Activated CD4-positive, alpha-beta T cell treated with anti-CD3 and anti-CD28 coated beads, Interleukin-2, amount 10 ng/mL, durations not matched to agents 24 days and 14 days (primary cell): ENCODE measurements around the gene FZR1. TPM values are rescaled to one million over a fixed set of nuclear protein-coding genes. Genes with fewer than 3 reads are reported as not detected.
"Not testable (repeated sequence)": the region's sequence is repeated elsewhere in the genome, so short reads cannot be mapped to it uniquely, and the experiment has no call there.

Experiments used
- DNase-seq: peaks from one replicate; pipeline ENCODE4 v3.0.0; 2022
- H3K27ac Mint-ChIP-seq: one replicate; pipeline ENCODE4 v1.8.0; 2022; ENCODE audit warnings: mild to moderate bottlenecking, mixed read lengths
- H3K27me3 Mint-ChIP-seq: one replicate; pipeline ENCODE4 v1.8.0; 2022; ENCODE audit warnings: mixed read lengths
- H3K36me3 Mint-ChIP-seq: one replicate; pipeline ENCODE4 v1.8.0; 2022; ENCODE audit warnings: low read depth, mild to moderate bottlenecking, mixed read lengths
- H3K4me1 Mint-ChIP-seq: one replicate; pipeline ENCODE4 v1.8.0; 2021; ENCODE audit warnings: mixed read lengths
- H3K4me3 Mint-ChIP-seq: one replicate; pipeline ENCODE4 v1.8.0; 2022; ENCODE audit warnings: mild to moderate bottlenecking, moderate library complexity, mixed read lengths
- H3K9me3 Mint-ChIP-seq: one replicate; pipeline ENCODE4 v1.8.0; 2021; ENCODE audit warnings: mixed read lengths
- intact Hi-C: fragments of 100-400 bp; cut with micrococcal nuclease; formaldehyde crosslinking; loops from one replicate; pipeline ENCODE4 v1.15.1; 2023
- total RNA-seq: library from RNA; stranded (reverse); gene quantifications from 2 replicates; pipeline ENCODE4 v1.2.3, GENCODE V29; 2022

The FZR1 gene
- total RNA-seq, 1 donor from 2014 or later: 37.3 TPM

DNA sequence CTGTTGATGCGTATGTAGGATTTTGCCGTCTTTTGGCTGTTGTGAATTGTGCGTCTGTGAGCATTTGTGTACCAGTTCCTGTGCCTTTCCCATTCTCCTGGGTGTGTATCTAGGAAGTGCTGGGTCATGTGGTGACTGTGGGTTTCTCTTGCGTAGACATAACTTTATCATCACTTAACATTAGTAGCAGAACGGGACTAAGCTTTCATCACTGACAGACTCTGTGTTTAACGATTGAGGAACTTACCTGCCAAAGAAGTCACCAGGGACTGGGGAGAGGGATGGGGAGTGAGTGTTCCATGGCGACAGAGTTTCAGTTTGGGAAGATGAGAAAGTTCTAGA is 15.0 kb downstream of the FZR1 start:
- intact Hi-C loops: no loop called here
- Mint-ChIP-seq H3K4me1 (peaks cover 2% of the 10 kb centered on the region), H3K27me3 (no peaks in the 10 kb centered on the region), H3K27ac (no peak overlapping the region), H3K4me3 (no peak overlapping the region), H3K36me3 (peaks cover 17% of the 10 kb centered on the region), H3K9me3 (no peaks in the 10 kb centered on the region)
- no peak for DNase-seq

DNA sequence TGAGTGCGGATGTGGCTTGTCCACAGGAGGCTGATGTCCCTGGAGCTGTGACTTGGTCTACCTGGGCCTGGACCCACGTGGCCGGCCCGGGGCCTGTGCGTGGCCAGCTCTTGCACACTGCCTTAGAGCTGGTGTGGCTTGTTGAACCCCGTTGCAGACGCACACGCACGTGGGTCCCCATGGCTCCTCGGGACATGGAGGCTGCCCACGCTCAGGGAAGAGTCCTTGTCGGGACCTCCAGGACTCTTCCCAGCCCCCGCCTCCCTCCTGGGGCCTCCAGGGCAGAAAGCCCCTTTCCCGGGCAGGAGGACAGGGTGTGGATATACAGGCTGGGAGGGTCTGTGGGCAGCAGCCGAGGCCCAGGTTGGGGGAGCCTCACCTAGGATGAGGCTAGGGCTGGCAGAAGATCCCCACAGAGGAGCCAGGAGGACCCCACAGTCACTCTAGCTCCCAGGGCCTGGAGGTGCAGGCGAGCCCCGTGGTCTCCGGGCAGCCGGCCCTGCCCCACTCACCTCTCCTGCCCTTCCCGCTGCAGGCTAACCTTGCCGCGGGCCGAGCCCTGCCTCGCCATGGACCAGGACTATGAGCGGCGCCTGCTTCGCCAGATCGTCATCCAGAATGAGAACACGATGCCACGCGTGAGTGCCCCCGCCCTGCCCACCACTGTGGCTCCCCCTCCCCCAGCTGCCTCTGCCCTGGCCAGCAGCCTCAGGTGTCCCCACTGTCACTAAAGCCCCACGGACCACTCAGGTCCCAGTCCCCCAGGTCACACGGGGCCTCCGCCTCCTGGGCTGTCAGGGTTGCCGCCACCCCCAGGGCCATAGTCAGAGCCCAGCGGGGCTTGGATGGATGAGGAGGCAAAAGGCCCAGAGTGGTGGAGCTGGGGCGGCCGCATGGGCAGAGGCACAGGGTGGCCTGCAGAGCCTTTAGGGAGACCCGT is 16.6 kb downstream of the FZR1 start:
- Mint-ChIP-seq H3K27me3 (no peaks in the 10 kb centered on the region), H3K36me3 (peaks cover 22% of the 10 kb centered on the region), H3K27ac (no peak overlapping the region), H3K4me3 (no peak overlapping the region), H3K4me1 (no peaks in the 10 kb centered on the region), H3K9me3 (no peaks in the 10 kb centered on the region)
- no peak for DNase-seq
- intact Hi-C loops: no loop called here

GRCh38 chr19:3523361-3524077 is 17.4 kb downstream of the FZR1 start:
- DNase-seq: no peak

DNA sequence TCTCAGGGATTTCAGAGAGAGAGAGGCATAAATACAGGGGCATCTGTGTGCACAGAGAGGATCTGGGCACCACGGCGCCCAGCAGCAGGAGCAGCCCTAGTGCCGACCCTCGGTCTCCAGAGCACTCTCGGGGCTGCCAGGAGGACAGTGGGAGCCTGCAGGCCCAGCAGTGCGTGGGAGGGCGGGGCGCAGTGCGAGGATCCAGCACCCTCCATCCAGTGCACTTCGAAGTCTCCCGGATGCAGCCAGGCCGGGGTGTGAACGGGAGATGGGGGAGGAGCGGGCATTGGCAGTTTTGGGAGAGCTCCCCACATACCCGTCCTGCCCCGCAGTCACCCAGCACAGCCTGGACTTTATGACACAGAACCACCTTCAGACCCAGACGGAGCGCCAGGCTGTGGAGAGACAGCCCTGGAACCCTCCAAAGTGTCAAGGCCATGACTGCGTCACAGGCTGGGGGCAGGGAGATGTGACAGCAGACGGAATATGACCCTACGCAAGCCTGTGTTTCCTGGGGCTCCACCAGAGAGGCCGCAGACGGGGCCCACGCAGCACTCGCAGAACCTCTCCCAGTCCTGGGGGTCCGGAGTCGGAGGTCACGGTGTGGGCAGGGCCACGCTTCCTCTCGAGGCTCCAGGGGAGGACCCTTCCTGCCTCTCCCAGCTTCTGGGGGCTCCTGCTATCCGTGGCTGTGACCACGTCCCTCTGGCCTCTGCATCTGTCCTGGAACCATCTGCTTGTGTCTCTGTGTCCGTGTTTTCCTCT is 18.1 kb downstream of the FZR1 start:
- H3K9me3 Mint-ChIP-seq: no peaks in the 10 kb centered on the region
- H3K4me1 Mint-ChIP-seq: no peaks in the 10 kb centered on the region
- H3K4me3 Mint-ChIP-seq: no peak overlapping the region
- H3K27me3 Mint-ChIP-seq: no peaks in the 10 kb centered on the region
- DNase-seq: no peak
- intact Hi-C loops: no loop called here
- H3K36me3 Mint-ChIP-seq: peaks cover 22% of the 10 kb centered on the region
- H3K27ac Mint-ChIP-seq: no peak overlapping the region

More at GRCh38 chr19:3523361-3524077, 17.4 kb downstream of the FZR1 start:
- no peaks in the 10 kb centered on the region for H3K27me3 Mint-ChIP-seq
- no peak overlapping the region for H3K27ac Mint-ChIP-seq
- H3K4me1 Mint-ChIP-seq: no peaks in the 10 kb centered on the region
- no peak overlapping the region for H3K4me3 Mint-ChIP-seq
- intact Hi-C loops: no loop called here
- peaks cover 22% of the 10 kb centered on the region for H3K36me3 Mint-ChIP-seq
- H3K9me3 Mint-ChIP-seq: no peaks in the 10 kb centered on the region

- Mint-ChIP-seq H3K36me3 (peaks cover 22% of the 10 kb centered on the region), H3K4me3 (no peak overlapping the region), H3K27ac (no peak overlapping the region), H3K27me3 (no peaks in the 10 kb centered on the region), H3K9me3 (no peaks in the 10 kb centered on the region), H3K4me1 (no peaks in the 10 kb centered on the region)
- intact Hi-C loops: no loop called here
- DNase-seq: no peak
Observed at GRCh38 chr19:3524904-3525451, 18.9 kb downstream of the FZR1 start.

DNA sequence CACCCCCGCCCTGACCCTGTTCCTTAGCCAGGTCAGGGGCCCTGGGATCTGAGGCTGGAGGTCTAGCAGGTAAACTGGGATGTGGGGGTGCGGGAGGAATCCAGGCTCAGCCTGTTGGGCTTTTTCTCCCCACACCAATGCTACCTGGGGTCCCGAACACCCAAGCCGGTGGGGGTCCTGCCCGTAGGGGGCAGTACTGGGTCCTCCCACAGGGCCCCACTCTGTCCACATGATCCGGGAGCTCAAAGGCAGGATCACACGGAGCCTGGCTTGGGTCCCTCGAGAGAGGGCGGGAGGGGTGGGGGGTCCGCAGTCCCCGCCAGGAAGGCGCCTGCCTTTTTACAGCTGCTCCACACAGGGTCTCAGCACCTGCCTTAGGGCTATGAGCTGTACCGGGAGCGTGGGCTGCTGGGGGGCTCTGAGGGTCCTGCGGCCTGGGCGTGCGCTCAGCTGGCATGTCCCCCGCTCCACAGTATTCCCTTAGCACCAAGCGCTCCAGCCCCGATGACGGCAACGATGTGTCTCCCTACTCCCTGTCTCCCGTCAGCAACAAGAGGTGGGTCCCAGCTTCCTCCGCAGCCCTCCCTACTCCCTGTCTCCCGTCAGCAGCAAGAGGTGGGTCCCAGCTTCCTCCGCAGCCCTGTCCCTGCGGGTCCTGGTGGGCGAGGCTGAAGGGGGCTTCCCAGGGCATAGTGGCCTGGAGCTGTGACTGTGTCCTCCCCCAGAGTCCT is 20.6 kb downstream of the FZR1 start:
- Mint-ChIP-seq H3K4me1 (no peaks in the 10 kb centered on the region), H3K9me3 (no peaks in the 10 kb centered on the region), H3K36me3 (peaks cover 23% of the 10 kb centered on the region), H3K27ac (no peak overlapping the region), H3K4me3 (no peak overlapping the region), H3K27me3 (no peaks in the 10 kb centered on the region)
- no peak for DNase-seq
- intact Hi-C loops: no loop called here

DNA sequence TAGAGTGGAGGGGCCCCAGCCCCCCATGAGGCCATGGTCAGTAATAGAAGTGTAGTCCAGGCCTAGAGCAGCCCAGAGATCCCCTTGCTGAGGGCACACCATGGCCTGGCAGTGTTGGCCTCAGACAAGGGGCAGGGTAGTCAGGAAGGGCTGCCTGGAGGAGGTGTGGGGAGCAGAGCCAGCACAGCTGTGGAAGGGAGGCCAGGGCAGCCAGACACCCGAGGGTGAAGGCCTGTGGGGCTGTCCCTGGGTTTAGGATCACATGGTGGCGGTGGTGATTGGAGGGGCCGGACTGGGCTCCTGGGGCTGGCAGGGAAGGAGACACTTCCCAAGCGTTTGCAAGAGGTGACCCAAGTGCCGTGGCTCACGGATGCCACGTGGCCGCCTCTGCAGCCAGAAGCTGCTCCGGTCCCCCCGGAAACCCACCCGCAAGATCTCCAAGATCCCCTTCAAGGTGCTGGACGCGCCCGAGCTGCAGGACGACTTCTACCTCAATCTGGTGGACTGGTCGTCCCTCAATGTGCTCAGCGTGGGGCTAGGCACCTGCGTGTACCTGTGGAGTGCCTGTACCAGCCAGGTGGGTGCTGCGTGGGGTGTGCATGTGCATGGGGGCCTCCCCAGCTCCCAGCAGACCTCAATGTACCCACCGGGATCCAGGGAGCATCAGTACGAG is 21.3 kb downstream of the FZR1 start:
- H3K4me3 Mint-ChIP-seq: no peak overlapping the region
- no peak overlapping the region for H3K27ac Mint-ChIP-seq
- intact Hi-C loops: no loop called here
- H3K9me3 Mint-ChIP-seq: no peaks in the 10 kb centered on the region
- H3K36me3 Mint-ChIP-seq: peaks cover 22% of the 10 kb centered on the region
- no peaks in the 10 kb centered on the region for H3K4me1 Mint-ChIP-seq
- no peaks in the 10 kb centered on the region for H3K27me3 Mint-ChIP-seq
- DNase-seq: no peak

GRCh38 chr19:3528080-3528479 is 22.0 kb downstream of the FZR1 start:
- H3K9me3 Mint-ChIP-seq: no peaks in the 10 kb centered on the region
- H3K4me3 Mint-ChIP-seq: no peak overlapping the region
- intact Hi-C loops: no loop called here
- no peaks in the 10 kb centered on the region for H3K27me3 Mint-ChIP-seq
- no peaks in the 10 kb centered on the region for H3K4me1 Mint-ChIP-seq
- H3K36me3 Mint-ChIP-seq: peaks cover 24% of the 10 kb centered on the region
- no peak overlapping the region for H3K27ac Mint-ChIP-seq
- no peak for DNase-seq

DNA sequence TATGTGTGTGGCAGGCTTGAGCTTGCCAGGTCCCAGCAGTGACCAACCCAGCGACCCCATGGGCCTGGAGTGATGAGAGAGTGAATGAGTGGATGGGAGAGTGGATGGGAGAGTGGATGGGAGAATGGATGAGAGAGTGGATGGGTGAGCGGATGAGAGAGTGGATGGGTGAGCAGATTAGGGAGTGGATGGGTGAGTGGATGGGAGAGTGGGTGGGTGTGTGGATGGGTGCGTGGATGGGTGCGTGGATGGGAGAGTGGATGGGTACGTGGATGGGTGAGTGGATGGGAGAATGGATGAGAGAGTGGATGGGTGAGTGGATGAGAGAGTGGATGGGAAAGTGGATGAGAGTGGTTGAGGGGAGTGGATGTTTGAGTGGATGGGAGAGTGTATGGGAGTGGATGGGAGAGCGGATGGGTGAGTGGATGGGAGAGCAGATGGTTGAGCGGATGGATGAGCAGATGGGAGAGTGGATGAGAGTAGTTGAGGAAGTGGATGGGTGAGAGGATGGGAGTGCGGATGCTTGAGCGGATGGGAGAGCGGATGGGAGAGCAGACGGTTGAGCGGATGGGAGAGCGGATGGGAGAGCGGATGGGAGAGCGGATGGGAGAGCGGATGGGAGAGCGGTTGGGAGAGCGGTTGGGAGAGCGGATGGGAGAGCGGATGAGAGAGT is 22.6 kb downstream of the FZR1 start:
- Mint-ChIP-seq H3K27ac (no peak overlapping the region), H3K4me3 (no peak overlapping the region), H3K27me3 (no peaks in the 10 kb centered on the region), H3K4me1 (no peaks in the 10 kb centered on the region), H3K9me3 (no peaks in the 10 kb centered on the region), H3K36me3 (peaks cover 25% of the 10 kb centered on the region)
- intact Hi-C loops: no loop called here
- no peak for DNase-seq

GRCh38 chr19:3529299-3529698 is 23.2 kb downstream of the FZR1 start:
- H3K9me3 Mint-ChIP-seq, H3K4me3 Mint-ChIP-seq, H3K27ac Mint-ChIP-seq, H3K4me1 Mint-ChIP-seq, H3K27me3 Mint-ChIP-seq, DNase-seq, intact Hi-C loops: not testable (repeated sequence)
- H3K36me3 Mint-ChIP-seq: peaks cover 22% of the 10 kb centered on the region

DNA sequence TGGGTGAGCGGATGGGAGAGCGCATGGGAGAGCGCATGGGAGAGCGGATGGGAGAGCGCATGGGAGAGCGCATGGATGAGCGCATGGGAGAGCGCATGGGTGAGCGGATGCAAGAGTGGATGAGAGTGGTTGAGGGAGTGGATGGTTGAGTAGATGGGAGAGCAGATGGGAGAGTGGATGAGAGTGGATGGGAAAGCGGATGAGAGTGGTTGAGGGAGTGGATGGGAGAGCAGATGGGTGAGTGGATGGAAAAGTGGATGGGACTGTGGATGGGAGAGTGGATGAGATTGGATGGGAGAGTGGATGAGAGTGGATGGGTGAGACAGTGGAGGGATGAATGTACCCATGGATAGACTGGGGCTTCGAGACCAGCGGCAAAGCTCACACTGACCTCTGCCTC is 24.3 kb downstream of the FZR1 start:
- Mint-ChIP-seq H3K9me3 (no peaks in the 10 kb centered on the region), H3K4me1 (no peaks in the 10 kb centered on the region), H3K27ac (no peak overlapping the region), H3K4me3 (no peak overlapping the region), H3K27me3 (no peaks in the 10 kb centered on the region), H3K36me3 (peaks cover 26% of the 10 kb centered on the region)
- intact Hi-C loops: no loop called here
- DNase-seq: no peak

GRCh38 chr19:3531716-3532115 is 25.6 kb downstream of the FZR1 start:
- H3K9me3 Mint-ChIP-seq: no peaks in the 10 kb centered on the region
- no peak for DNase-seq
- H3K4me3 Mint-ChIP-seq: no peak overlapping the region
- no peak overlapping the region for H3K27ac Mint-ChIP-seq
- H3K4me1 Mint-ChIP-seq: no peaks in the 10 kb centered on the region
- H3K27me3 Mint-ChIP-seq: no peaks in the 10 kb centered on the region
- peaks cover 29% of the 10 kb centered on the region for H3K36me3 Mint-ChIP-seq
- intact Hi-C loops: no loop called here
